ENCODE measurements around the gene ZNF664. TPM values are rescaled to one million over a fixed set of nuclear protein-coding genes. Genes with fewer than 3 reads are reported as not detected.

The ZNF664 gene
- total RNA-seq, 1 experiment from 2014 or later: 21.0 TPM

DNA sequence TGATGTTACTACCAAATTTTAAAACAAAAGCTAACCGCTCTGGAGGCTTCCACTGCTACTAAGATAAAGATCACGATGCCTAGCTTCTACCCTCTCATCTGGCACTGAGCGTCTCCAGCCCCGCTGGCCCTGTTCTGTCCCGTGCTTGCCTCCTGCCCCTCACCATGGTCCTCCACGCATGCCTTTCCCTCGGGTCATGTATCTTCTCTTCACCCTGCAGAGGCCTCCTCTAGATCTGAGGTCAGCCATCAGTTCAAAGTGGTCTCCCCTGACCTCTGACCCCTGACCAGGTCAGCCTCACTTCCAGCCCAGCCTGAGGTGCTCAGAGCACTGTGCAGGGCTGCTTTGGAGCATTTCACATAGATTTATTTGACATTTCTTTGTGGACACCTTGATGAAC lies 28.3 kb downstream of the ZNF664 start:
- no peak overlapping the region for H3K4me3 ChIP-seq (ENCODE audit: low read length)
- H3K79me2 ChIP-seq (ENCODE audit: low read length): no peaks in the 10 kb centered on the region
- H3K4me2 ChIP-seq (ENCODE audit: low read depth, low read length, poor library complexity, severe bottlenecking): no peak overlapping the region
- no peak for DNase-seq
- no peak overlapping the region for H2AFZ ChIP-seq (ENCODE audit: low read length)
- H4K20me1 ChIP-seq (ENCODE audit: insufficient read depth, low read depth, low read length): peaks cover 71% of the 10 kb centered on the region
- no peaks in the 10 kb centered on the region for H3K27me3 ChIP-seq (ENCODE audit: low read length)
- H3K9ac ChIP-seq (ENCODE audit: low read length): no peak overlapping the region
- H3K9me3 ChIP-seq (ENCODE audit: low read length): no peaks in the 10 kb centered on the region
- no peaks in the 10 kb centered on the region for H3K4me1 ChIP-seq (ENCODE audit: low read length)
- H3K36me3 ChIP-seq (ENCODE audit: insufficient read depth, low read length): no peaks in the 10 kb centered on the region
- no peaks in the 10 kb centered on the region for H3K9me2 ChIP-seq (replicated peaks; ENCODE audit: insufficient read depth, low read length)
- H3K27ac ChIP-seq (ENCODE audit: low read length): no peak overlapping the region

DNA sequence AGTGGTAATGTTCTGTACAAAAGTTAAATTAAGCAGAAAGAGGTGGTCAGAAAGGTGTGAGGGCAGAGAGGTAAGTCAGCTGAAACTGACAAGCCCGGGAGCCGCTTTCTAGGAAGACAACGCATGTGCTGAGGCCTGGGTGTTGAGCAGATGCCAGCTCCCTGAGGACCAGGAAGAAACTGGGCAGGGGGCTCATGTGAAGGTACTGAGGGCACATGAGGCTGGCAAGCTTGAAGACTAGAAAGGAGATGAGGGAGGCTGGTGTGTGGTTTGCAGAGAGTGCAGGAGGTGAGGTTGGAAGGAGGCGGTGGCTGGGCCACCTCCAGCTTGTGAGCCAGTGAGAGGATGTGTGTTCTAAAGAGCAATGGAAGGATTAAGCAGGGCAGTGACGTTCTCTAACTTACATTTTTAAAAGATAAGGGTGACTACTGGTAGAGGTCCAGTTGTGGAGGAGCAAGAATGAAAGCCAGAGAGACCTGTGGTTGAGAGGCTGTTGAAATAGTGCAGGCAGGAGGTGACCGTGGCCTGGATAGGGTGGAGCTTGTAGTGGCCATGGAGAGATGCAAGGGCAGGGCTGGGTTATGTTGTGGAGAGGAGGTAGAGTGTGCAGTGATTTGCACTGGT lies 29.1 kb downstream of the ZNF664 start:
- Histone ChIP-seq H3K36me3 (ENCODE audit: insufficient read depth, low read length) (no peaks in the 10 kb centered on the region), H3K27ac (ENCODE audit: low read length) (no peak overlapping the region), H3K4me2 (ENCODE audit: low read depth, low read length, poor library complexity, severe bottlenecking) (no peak overlapping the region), H3K4me1 (ENCODE audit: low read length) (no peaks in the 10 kb centered on the region), H3K9me3 (ENCODE audit: low read length) (no peaks in the 10 kb centered on the region), H3K27me3 (ENCODE audit: low read length) (no peaks in the 10 kb centered on the region), H4K20me1 (ENCODE audit: insufficient read depth, low read depth, low read length) (peaks cover 74% of the 10 kb centered on the region), H3K9ac (ENCODE audit: low read length) (no peak overlapping the region), H2AFZ (ENCODE audit: low read length) (no peak overlapping the region), H3K4me3 (ENCODE audit: low read length) (no peak overlapping the region), H3K9me2 (replicated peaks; ENCODE audit: insufficient read depth, low read length) (no peaks in the 10 kb centered on the region), H3K79me2 (ENCODE audit: low read length) (no peaks in the 10 kb centered on the region)
- no peak for DNase-seq

DNA sequence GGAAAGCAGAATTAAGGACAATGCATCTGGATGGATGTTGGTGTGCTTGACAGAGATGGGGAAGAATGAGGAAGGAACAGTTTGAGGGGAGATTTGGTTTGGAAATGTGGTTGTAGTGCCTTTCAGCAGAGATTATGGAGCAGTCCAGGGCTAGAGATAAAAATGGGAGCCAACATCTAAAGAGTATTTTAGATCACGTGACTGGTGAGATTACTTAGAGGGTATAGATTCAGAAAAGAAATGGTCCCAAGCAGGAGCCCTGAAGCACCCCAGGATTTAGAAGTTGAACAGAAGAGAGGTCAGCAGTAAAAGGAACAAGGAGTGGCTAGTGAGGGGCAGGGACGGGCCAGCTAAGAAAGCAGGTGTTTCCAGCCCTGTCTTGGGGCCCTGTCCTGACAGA lies 29.6 kb downstream of the ZNF664 start:
- DNase-seq: no peak
- no peaks in the 10 kb centered on the region for H3K9me2 ChIP-seq (replicated peaks; ENCODE audit: insufficient read depth, low read length)
- H3K4me2 ChIP-seq (ENCODE audit: low read depth, low read length, poor library complexity, severe bottlenecking): no peak overlapping the region
- no peaks in the 10 kb centered on the region for H3K27me3 ChIP-seq (ENCODE audit: low read length)
- no peak overlapping the region for H3K9ac ChIP-seq (ENCODE audit: low read length)
- H2AFZ ChIP-seq (ENCODE audit: low read length): no peak overlapping the region
- no peak overlapping the region for H3K4me3 ChIP-seq (ENCODE audit: low read length)
- H3K79me2 ChIP-seq (ENCODE audit: low read length): no peaks in the 10 kb centered on the region
- no peaks in the 10 kb centered on the region for H3K36me3 ChIP-seq (ENCODE audit: insufficient read depth, low read length)
- H3K4me1 ChIP-seq (ENCODE audit: low read length): no peaks in the 10 kb centered on the region
- peaks cover 73% of the 10 kb centered on the region for H4K20me1 ChIP-seq (ENCODE audit: insufficient read depth, low read depth, low read length)
- no peaks in the 10 kb centered on the region for H3K9me3 ChIP-seq (ENCODE audit: low read length)
- H3K27ac ChIP-seq (ENCODE audit: low read length): no peak overlapping the region

DNA sequence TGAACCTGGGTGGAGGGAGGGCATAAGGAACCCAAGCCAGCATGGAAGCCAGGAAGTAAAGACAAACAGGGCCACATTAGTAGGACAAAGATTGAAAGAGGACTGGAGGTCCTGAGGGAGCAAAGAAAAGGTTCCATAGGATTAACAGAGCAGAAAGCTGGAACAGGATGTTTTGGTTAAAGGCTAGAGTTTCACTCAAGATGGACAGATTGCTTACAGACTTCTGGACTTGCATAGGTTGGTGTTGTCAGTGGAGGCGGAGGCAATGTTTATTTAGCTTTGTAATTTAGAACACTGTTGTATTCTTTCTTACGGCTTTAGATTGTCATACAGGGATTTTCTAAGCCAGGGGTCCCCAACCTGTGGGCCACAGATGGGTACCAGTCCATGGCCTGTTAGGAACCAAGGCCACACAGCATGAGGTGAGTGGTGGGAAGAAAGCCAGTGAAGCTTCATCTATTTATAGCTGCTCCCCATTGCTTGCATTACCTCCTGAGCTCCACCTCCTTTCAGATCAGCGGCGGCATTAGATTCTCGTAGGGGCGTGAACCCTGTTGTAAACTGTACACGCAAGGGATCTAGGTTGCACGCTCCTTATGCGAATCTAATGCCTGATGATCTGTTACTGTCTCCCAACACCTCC lies 31.3 kb downstream of the ZNF664 start:
- Histone ChIP-seq H3K4me2 (ENCODE audit: low read depth, low read length, poor library complexity, severe bottlenecking) (no peak overlapping the region), H3K4me1 (ENCODE audit: low read length) (no peaks in the 10 kb centered on the region), H3K9me2 (replicated peaks; ENCODE audit: insufficient read depth, low read length) (no peaks in the 10 kb centered on the region), H3K9ac (ENCODE audit: low read length) (no peak overlapping the region), H3K27me3 (ENCODE audit: low read length) (no peaks in the 10 kb centered on the region), H3K9me3 (ENCODE audit: low read length) (no peaks in the 10 kb centered on the region), H2AFZ (ENCODE audit: low read length) (no peak overlapping the region), H3K79me2 (ENCODE audit: low read length) (no peaks in the 10 kb centered on the region), H4K20me1 (ENCODE audit: insufficient read depth, low read depth, low read length) (peaks cover 64% of the 10 kb centered on the region), H3K36me3 (ENCODE audit: insufficient read depth, low read length) (no peaks in the 10 kb centered on the region), H3K4me3 (ENCODE audit: low read length) (no peak overlapping the region), H3K27ac (ENCODE audit: low read length) (no peak overlapping the region)
- DNase-seq: no peak

DNA sequence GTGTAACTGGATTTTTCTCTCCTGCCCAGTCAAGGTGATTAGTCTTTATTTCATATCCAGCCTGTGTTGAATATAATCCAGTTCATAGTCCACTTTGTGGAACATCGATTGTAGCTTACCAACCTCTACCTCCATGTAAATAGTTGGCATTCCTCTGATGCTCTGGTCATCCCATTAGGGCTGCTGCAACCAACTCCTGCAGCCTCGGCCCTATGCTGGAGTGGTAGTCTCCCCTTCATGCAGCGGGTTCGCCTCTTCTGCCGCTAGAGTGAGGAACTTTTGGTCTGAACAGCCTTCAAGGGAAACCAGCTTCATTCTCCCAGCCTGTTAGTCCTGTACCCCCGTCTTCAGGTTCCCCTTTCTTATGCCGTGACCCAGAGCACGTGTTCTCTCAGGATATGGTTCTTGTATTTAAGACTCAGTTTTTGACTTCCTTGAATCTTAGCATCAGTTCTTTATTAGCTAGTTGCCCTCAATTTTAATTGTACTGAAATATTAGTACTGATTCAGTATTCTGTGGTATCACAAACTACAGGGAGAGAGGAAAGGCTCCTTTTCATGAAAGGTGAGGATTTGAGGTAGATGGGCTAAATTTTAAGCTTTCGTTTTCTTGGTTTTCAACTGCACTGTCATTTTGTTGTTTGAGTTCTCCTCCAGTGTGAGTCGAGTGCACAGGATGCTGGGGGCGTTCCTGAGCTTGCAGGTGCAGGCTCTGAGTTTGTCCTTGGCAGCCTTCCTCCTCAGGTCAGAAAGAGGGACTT lies 33.2 kb downstream of the ZNF664 start:
- Histone ChIP-seq H2AFZ (ENCODE audit: low read length) (no peak overlapping the region), H4K20me1 (ENCODE audit: insufficient read depth, low read depth, low read length) (peaks cover 52% of the 10 kb centered on the region), H3K4me3 (ENCODE audit: low read length) (no peak overlapping the region), H3K4me1 (ENCODE audit: low read length) (no peaks in the 10 kb centered on the region), H3K4me2 (ENCODE audit: low read depth, low read length, poor library complexity, severe bottlenecking) (no peak overlapping the region), H3K9ac (ENCODE audit: low read length) (no peak overlapping the region), H3K9me2 (replicated peaks; ENCODE audit: insufficient read depth, low read length) (no peaks in the 10 kb centered on the region), H3K79me2 (ENCODE audit: low read length) (no peaks in the 10 kb centered on the region), H3K9me3 (ENCODE audit: low read length) (no peaks in the 10 kb centered on the region), H3K36me3 (ENCODE audit: insufficient read depth, low read length) (no peaks in the 10 kb centered on the region), H3K27ac (ENCODE audit: low read length) (no peak overlapping the region), H3K27me3 (ENCODE audit: low read length) (no peaks in the 10 kb centered on the region)
- no peak for DNase-seq

DNA sequence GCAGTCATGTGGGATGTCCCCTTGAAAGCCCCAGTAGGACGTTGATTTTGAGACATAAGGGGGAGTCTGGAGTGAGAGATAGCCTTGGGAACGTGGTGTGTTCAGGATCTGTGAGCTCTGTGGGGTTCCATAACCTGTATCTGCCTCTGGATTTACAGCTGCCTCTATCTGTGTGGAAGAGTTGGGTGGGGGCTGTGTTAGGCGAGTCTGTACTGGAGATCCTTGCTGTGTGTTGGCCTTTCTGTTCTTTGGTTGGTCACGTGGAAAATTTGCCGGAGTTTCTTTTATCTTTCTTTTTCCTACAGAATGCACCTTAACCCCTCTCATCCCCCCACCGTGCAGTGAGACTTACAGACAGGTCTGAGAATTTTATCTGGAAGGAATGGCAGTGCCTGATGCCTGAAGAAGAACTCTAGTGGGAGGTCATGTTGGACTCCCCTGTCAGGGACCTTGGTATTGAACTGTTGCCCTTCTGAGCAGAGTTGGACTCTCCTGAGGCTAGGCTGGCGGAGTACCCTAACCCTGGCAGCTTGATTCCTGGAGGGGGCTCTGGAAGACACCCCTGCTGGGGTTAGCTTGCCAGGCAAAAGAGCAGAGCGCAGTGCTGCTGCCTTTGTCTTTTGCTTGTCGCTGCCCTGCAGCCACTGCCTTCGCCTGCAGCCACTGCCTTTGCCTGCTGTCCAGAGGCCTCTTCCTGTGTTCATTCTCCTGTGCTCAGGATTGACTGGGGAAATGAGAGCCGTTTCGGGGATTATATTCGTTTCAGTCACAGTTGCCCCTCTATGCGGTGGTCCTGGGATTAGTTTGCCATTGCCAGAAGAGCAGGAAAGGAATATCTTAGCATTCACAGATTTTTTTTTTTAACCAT lies 34.1 kb downstream of the ZNF664 start:
- no peak for DNase-seq
- Histone ChIP-seq H3K36me3 (ENCODE audit: insufficient read depth, low read length) (peaks cover 7% of the 10 kb centered on the region), H3K27ac (ENCODE audit: low read length) (no peak overlapping the region), H4K20me1 (ENCODE audit: insufficient read depth, low read depth, low read length) (peaks cover 44% of the 10 kb centered on the region), H3K4me2 (ENCODE audit: low read depth, low read length, poor library complexity, severe bottlenecking) (no peak overlapping the region), H2AFZ (ENCODE audit: low read length) (no peak overlapping the region), H3K9me2 (replicated peaks; ENCODE audit: insufficient read depth, low read length) (no peaks in the 10 kb centered on the region), H3K4me3 (ENCODE audit: low read length) (no peak overlapping the region), H3K79me2 (ENCODE audit: low read length) (no peaks in the 10 kb centered on the region), H3K4me1 (ENCODE audit: low read length) (no peaks in the 10 kb centered on the region), H3K27me3 (ENCODE audit: low read length) (no peaks in the 10 kb centered on the region), H3K9ac (ENCODE audit: low read length) (no peak overlapping the region), H3K9me3 (ENCODE audit: low read length) (no peaks in the 10 kb centered on the region)

DNA sequence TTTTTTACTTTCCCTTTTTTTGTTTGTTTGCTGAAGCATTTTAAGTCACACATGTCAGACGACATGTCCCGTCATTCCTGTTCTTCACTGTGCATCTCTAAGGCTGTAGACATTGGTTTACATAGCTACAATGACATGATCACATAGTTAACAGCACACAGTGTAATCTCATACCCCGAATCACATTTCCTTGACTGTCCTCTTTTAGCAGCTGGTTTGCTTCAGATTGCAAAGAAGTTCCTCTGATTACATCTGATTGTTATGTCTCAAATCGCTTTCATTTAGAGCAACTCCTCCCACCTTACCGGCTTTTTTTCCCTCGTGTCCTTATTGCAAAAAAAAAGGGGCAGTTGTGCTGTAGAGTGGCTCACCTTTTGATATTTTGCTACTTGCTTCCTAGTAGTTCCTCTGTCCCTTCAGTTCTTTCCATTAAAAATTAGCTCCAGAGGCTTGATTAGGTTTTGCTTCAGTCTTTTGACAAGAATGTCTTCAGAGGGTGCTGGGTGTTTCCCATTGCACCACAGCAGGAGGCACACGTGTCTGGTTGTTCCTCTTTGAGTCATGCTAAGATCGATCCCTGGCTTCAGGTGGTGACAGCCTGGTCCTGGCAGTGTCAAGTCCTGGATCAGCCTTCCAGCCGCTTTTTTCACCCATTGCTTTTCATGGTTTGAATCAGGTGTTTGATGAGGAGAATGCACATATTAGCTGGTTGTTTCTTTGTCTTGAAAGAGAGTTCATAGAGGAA lies 35.0 kb downstream of the ZNF664 start:
- Histone ChIP-seq H4K20me1 (ENCODE audit: insufficient read depth, low read depth, low read length) (peaks cover 35% of the 10 kb centered on the region), H3K4me3 (ENCODE audit: low read length) (no peak overlapping the region), H3K9me3 (ENCODE audit: low read length) (no peaks in the 10 kb centered on the region), H3K27ac (ENCODE audit: low read length) (no peak overlapping the region), H3K9ac (ENCODE audit: low read length) (no peak overlapping the region), H3K36me3 (ENCODE audit: insufficient read depth, low read length) (peaks cover 9% of the 10 kb centered on the region), H3K27me3 (ENCODE audit: low read length) (no peaks in the 10 kb centered on the region), H3K79me2 (ENCODE audit: low read length) (no peaks in the 10 kb centered on the region), H3K4me1 (ENCODE audit: low read length) (no peaks in the 10 kb centered on the region), H3K4me2 (ENCODE audit: low read depth, low read length, poor library complexity, severe bottlenecking) (no peak overlapping the region), H3K9me2 (replicated peaks; ENCODE audit: insufficient read depth, low read length) (no peaks in the 10 kb centered on the region), H2AFZ (ENCODE audit: low read length) (no peak overlapping the region)
- DNase-seq: no peak

Data from Karpas-422 (cell line).